RWPE1 (cell line): Measurements from ENCODE around the gene GIMAP5.

Experiments
- CTCF ChIA-PET: fragments of 350-600 bp; sonication (Branson Sonifier 250); formaldehyde crosslinking; extraction: SDS; loops from one replicate; lab custom pipeline; 2021; lab: Yijun Ruan, JAX
- POLR2A ChIA-PET: fragments of 400-600 bp; formaldehyde crosslinking; extraction: SDS; loops from one replicate; lab custom pipeline; 2020; ENCODE audit warnings: antibody characterized with exemption; ENCODE audit not compliant: low non-redundant PET; lab: Yijun Ruan, JAX
- DNase-seq: peaks from one replicate; pipeline ENCODE4 v3.0.0; 2012; ENCODE audit warnings: low spot score
- H3K27ac ChIP-seq: fragments of 450-650 bp; 2 replicates; pipeline ENCODE4 v1.5.1; 2017
- CTCF ChIP-seq: fragments of 450-650 bp; conservative IDR thresholded peaks from 2 replicates; pipeline ENCODE4 v1.5.1; 2017; ENCODE audit warnings: low read depth, mild to moderate bottlenecking

Gene GIMAP5

GRCh38 chr7:150732786-150733481 is 4.3 kb upstream of the GIMAP5 start:
- no peak for TF ChIP-seq CTCF
- H3K27ac ChIP-seq: no peak overlapping the region
- no peak for DNase-seq
- POLR2A ChIA-PET: no interaction called here
- CTCF ChIA-PET: interaction anchor here (0.6 kb wide), 1 partner anchor 318 kb away, joined by 3 read pairs; no protein-coding TSS in a partner anchor

DNA sequence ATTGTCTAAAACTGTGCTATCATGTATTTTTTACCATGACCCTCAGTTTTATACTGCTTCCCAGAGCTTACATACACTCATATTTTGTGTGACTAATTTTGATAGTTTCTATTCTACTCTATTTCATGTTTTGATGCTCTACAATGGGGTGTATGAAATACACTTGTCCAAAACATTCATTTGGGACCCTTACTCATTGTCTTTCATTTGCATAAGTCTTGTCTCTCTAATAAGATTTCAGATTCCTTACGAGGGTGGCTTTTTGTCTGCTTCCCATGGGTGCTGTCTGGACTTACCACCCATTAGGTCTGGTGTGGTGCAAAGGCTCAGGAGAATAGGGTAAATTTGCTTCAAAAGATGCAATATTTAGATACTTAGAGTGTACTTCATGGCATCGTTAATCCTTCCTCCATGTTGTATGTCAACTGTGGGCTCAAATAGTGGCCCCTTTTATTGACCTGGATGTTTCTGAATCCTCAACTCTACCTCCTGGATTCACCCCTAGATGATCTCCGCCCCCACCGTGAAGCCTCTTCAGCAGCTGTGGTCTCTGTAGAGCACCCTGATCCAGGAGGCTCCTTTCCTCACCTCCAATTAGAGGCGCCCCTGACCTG is 3.6 kb upstream of the GIMAP5 start:
- POLR2A ChIA-PET: no interaction called here
- no peak for TF ChIP-seq CTCF
- CTCF ChIA-PET: no interaction called here
- no peak for DNase-seq
- H3K27ac ChIP-seq: no peak overlapping the region

GRCh38 chr7:150734254-150734653 is 3.0 kb upstream of the GIMAP5 start:
- TF ChIP-seq CTCF: no peak
- no peak overlapping the region for H3K27ac ChIP-seq
- no peak for DNase-seq
- ChIA-PET POLR2A (no interaction called here), CTCF (no interaction called here)

DNA sequence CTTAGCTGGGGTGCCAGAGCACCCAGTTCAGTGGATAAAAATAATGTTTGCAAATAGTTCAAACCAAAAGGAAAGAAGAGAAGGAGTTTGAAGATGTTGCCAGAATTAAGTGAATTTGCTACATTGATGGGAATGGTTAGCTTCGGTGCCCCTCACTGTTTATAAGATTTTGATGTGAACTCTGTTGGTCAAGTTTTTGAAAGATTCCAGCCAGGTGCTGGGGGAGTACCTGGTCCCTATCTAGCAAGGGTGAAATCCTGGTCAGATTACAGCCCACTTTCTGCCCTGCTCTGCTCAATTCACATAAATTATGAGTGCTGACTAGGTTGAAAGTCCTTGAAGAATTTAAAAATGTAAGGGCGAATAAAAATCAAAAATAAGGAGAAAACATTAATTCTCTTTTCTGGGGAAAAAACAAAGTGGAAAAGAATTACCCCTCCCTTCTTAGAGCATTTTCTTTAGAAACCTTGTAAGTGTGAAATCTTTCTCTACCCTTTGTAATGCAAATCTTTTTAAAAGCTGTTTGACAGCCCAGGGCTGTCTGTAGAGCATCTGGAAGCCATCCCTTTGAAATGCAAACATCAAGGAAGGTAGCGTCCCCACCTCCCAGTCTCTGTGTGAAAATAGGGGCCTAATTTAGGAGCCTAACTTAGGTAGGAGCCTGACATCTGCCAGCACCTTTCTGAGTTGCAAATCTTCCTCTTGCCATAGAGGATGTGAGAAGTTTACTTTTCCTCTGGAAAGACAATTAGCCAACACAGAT is 1.4 kb upstream of the GIMAP5 start:
- no peak for TF ChIP-seq CTCF
- DNase-seq: no peak
- ChIA-PET POLR2A (no interaction called here), CTCF (no interaction called here)
- no peak overlapping the region for H3K27ac ChIP-seq

DNA sequence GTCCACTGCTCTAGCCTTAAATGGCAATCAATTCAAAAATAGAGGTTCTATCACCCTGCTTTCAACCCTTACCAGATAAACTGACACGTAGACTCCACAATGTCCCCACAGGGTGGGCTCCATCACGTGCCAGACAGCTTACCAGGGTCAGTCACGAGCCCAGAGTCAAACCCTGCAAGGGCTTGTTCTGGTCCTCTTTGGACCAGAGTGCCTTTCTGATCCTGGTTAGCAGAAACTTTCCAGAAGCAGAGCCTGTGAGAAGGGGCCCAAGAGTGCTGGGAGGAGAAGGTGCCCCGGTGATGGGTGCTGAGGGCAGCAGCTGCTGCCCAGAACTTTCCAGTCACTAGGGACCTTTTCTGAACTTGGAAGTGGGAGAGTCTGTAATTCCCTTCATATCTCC is 354 bp upstream of the GIMAP5 start:
- ChIA-PET POLR2A (no interaction called here), CTCF (no interaction called here)
- TF ChIP-seq CTCF: no peak
- H3K27ac ChIP-seq: no peak overlapping the region
- no peak for DNase-seq

GRCh38 chr7:150738092-150738491 is 874 bp downstream of the GIMAP5 start:
- no peak for TF ChIP-seq CTCF
- H3K27ac ChIP-seq: no peak overlapping the region
- ChIA-PET CTCF (no interaction called here), POLR2A (no interaction called here)
- DNase-seq: no peak
